Subcutaneous abdominal adipose tissue (tissue), 5 donors: ENCODE data around the gene CT47A7.
"Not testable (repeated sequence)": the region's sequence is repeated elsewhere in the genome, so short reads cannot be mapped to it uniquely, and the experiment has no call there.

Source experiments
- H3K27ac ChIP-seq: one replicate; pipeline ENCODE4 v1.7.0; 2013; ENCODE audit warnings: low read depth, mild to moderate bottlenecking, inconsistent platforms, low read length, moderate library complexity
- H3K27me3 ChIP-seq, 5 donors: one replicate each; pipeline ENCODE4 v1.7.0; 2013; ENCODE audit warnings: low read length in 5 of 5, inconsistent platforms in 1 of 5; ENCODE audit not compliant: control insufficient read depth in 5 of 5, insufficient read depth in 4 of 5
- H3K36me3 ChIP-seq, 5 donors: one replicate each; pipeline ENCODE4 v1.7.0; 2013; ENCODE audit warnings: low read length in 5 of 5; ENCODE audit not compliant: control insufficient read depth in 5 of 5, insufficient read depth in 5 of 5
- H3K4me1 ChIP-seq, 5 donors: one replicate each; pipeline ENCODE4 v1.7.0; 2013; ENCODE audit warnings: low read length in 5 of 5, mild to moderate bottlenecking in 3 of 5, moderate library complexity in 1 of 5; ENCODE audit not compliant: control insufficient read depth in 5 of 5, insufficient read depth in 5 of 5
- H3K4me3 ChIP-seq, 5 donors: one replicate each; pipeline ENCODE4 v1.7.0; 2013; ENCODE audit warnings: low read length in 5 of 5, low read depth in 1 of 5
- H3K9ac ChIP-seq, 5 donors: one replicate each; pipeline ENCODE4 v1.7.0; 2013; ENCODE audit warnings: low read length in 5 of 5, mild to moderate bottlenecking in 4 of 5, moderate library complexity in 3 of 5
- H3K9me3 ChIP-seq, 5 donors: one replicate each; pipeline ENCODE4 v1.7.0; 2013; ENCODE audit warnings: low read length in 5 of 5; ENCODE audit not compliant: control insufficient read depth in 5 of 5
- donor health status: healthy.
- donor health status: healthy.
- donor health status: healthy.
- donor health status: healthy.
- donor health status: healthy.

CT47A7 gene

DNA sequence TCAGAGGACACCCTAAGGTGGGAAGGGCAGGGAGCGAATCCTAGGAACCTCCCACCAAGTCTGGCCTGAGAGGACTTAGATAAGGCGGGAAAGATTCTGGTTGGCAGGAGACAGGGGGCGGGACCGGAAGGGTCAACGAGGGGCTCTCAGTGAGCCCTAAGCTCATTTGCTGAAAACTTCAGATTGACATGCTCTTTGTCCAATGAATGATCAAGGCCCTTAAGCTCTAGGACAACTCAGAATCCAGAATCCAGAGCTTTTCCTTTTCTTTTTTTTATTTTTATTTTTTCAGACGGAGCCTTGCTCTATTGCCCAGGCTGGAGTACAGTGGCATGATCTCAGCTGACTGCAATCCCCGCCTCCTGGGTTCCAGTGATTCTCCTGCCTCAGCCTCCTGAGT is at the start of gene CT47A7:
CT47A7 (minus strand) TSS at position 101 of the 400 bp plus-strand sequence. CDS start 255 bp downstream, outside the sequence.
- H3K27ac ChIP-seq, H3K27me3 ChIP-seq, H3K4me3 ChIP-seq, H3K9me3 ChIP-seq, H3K4me1 ChIP-seq, H3K36me3 ChIP-seq, H3K9ac ChIP-seq: not testable (repeated sequence)

DNA sequence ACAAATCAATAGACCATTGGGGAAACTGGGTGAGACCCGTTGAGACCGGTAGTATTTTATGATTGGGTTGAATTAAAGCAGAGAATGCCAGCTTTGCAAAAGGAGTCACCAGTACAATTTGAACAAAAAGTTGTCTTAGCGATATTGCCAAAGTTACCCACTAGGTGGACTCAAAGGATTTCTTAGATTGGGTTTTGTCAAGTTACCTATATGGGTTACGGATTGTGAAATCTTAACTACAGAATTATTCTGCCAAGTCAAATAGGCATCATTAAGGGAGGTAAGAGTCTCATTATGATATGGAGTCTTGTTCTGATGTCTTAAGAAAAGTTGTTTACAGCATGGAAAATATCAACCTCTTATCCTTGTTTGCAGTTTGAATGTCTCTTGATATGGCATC is 44.2 kb upstream of the CT47A7 start:
- H3K4me3 ChIP-seq, result no peak overlapping the region
- H3K27me3 ChIP-seq, result peaks cover 0 to 2% (median 0%) of the 10 kb centered on the region in 5 donors
- no peaks in the 10 kb centered on the region for H3K4me1 ChIP-seq
- no peaks in the 10 kb centered on the region for H3K9me3 ChIP-seq
- H3K36me3 ChIP-seq, result no peaks in the 10 kb centered on the region
- no peak overlapping the region for H3K27ac ChIP-seq
- no peak overlapping the region for H3K9ac ChIP-seq

DNA sequence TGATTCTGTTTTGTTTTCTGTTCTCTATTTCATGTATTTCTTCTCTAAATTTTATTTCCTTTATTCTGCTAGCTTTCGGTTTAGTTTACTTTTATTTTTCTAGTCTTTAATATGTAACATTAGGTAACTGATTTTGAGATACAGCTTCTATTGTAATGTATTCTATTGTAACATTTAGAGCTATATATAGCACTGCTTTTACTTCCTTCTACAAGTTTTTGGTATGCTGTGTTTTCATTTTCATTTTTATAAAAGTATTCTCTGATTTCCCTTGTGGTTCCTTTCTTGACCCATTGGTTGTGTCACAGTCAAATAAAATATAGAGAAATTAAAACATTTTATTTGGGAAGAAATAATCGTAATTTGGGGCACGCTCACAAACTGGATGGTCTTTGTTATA is 43.0 kb upstream of the CT47A7 start:
- no peak overlapping the region for H3K4me3 ChIP-seq
- no peak overlapping the region for H3K27ac ChIP-seq
- no peaks in the 10 kb centered on the region for H3K9me3 ChIP-seq
- H3K27me3 ChIP-seq, result peaks cover 0 to 2% (median 0%) of the 10 kb centered on the region in 5 donors
- H3K4me1 ChIP-seq, result no peaks in the 10 kb centered on the region
- H3K36me3 ChIP-seq, result no peaks in the 10 kb centered on the region
- no peak overlapping the region for H3K9ac ChIP-seq

DNA sequence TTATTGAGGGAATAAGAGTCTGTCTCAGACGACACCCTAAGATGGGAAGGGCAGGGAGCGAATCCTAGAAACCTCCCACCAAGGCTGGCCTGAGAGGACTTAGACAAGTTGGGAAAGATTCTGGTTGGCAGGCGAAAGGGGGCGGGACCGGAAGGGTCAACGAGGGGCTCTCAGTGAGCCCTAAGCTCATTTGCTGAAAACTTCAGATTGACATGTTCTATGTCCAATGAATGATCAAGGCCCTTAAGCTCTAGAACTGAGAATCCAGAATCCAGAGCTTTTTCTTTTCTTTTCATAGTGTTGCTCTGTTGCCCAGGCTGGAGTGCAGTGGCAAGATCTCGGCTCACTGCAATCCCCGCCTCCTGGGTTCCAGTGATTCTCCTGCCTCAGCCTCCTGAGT is 29.3 kb upstream of the CT47A7 start, which contains the start of gene CT47A1:
CT47A1 (minus strand) TSS at position 101 of the 400 bp plus-strand sequence. CDS start 231 bp downstream, outside the sequence.
- not testable (repeated sequence) for H3K4me1 ChIP-seq, H3K27ac ChIP-seq, H3K9ac ChIP-seq, H3K9me3 ChIP-seq, H3K4me3 ChIP-seq, H3K36me3 ChIP-seq, H3K27me3 ChIP-seq
